ENCODE data around the gene CACYBP. TPM values are rescaled to one million over a fixed set of nuclear protein-coding genes. Genes with fewer than 3 reads are reported as not detected.

CACYBP gene
- polyA plus RNA-seq, 1 donor (not counting 4 experiments of a cell fraction or from before 2014, with no cell fraction given): 59.3 TPM

GRCh38 chr1:174958396-174958795, 41.4 kb upstream of the CACYBP start:
- no peaks in the 10 kb centered on the region for H3K9me1 ChIP-seq (ENCODE audit: control insufficient read depth, extremely low read depth, insufficient read depth, low read length)
- H3K4me3 ChIP-seq (ENCODE audit: control insufficient read depth in 2 of 3, extremely low read depth in 1 of 3, insufficient read depth in 2 of 3, low read depth in 1 of 3, low read length in 3 of 3): no peak overlapping the region
- no peak overlapping the region for H3K27ac ChIP-seq (ENCODE audit: control insufficient read depth, insufficient read depth, low read length)
- no peaks in the 10 kb centered on the region for H3K4me1 ChIP-seq (ENCODE audit: control insufficient read depth, extremely low read depth, insufficient read depth, low read length)
- no peak overlapping the region for H3K9ac ChIP-seq (ENCODE audit: control insufficient read depth, extremely low read depth, insufficient read depth, low read length)
- dilution Hi-C loops (cut with MboI; ENCODE audit: extremely low pct_ligation_motif_present, low sequenced_read_pairs): no loop called here
- DNase-seq (ENCODE audit: low read depth, low spot score): no peak
- no peaks in the 10 kb centered on the region for H3K79me2 ChIP-seq (ENCODE audit: control insufficient read depth, insufficient read depth, low read length)
- no peaks in the 10 kb centered on the region for H3K9me3 ChIP-seq (ENCODE audit: control insufficient read depth, low read depth, low read length)
- H4K20me1 ChIP-seq (ENCODE audit: control insufficient read depth, extremely low read depth, insufficient read depth, low read length): no peaks in the 10 kb centered on the region
- no peak for FAIRE-seq
- H2AFZ ChIP-seq (ENCODE audit: control insufficient read depth, low read length): no peak overlapping the region
- TF ChIP-seq, protein P1, sequence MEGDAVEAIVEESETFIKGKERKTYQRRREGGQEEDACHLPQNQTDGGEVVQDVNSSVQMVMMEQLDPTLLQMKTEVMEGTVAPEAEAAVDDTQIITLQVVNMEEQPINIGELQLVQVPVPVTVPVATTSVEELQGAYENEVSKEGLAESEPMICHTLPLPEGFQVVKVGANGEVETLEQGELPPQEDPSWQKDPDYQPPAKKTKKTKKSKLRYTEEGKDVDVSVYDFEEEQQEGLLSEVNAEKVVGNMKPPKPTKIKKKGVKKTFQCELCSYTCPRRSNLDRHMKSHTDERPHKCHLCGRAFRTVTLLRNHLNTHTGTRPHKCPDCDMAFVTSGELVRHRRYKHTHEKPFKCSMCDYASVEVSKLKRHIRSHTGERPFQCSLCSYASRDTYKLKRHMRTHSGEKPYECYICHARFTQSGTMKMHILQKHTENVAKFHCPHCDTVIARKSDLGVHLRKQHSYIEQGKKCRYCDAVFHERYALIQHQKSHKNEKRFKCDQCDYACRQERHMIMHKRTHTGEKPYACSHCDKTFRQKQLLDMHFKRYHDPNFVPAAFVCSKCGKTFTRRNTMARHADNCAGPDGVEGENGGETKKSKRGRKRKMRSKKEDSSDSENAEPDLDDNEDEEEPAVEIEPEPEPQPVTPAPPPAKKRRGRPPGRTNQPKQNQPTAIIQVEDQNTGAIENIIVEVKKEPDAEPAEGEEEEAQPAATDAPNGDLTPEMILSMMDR (optimal IDR thresholded peaks at IDR 0.05 in 1 of 3, IDR thresholded peaks at IDR 0.05 in 1 of 3, conservative IDR thresholded peaks at IDR 0.05 in 1 of 3; ENCODE audit: extremely low read depth in 1 of 3, insufficient read depth in 2 of 3, low read length in 3 of 3): no peak
- TF ChIP-seq EZH2 (IDR thresholded peaks at IDR 0.05; ENCODE audit: low read length): no peak
- H3K36me3 ChIP-seq (ENCODE audit: control insufficient read depth in 2 of 2, extremely low read depth in 1 of 2, insufficient read depth in 2 of 2, low read length in 2 of 2): peaks cover 0 to 2% of the 10 kb centered on the region in 2 experiments
- no peak overlapping the region for H3K4me2 ChIP-seq (ENCODE audit: control insufficient read depth, extremely low read depth, insufficient read depth, low read depth, low read length)
- no peaks in the 10 kb centered on the region for H3K27me3 ChIP-seq (ENCODE audit: control insufficient read depth, extremely low read depth, insufficient read depth, low read length)

DNA sequence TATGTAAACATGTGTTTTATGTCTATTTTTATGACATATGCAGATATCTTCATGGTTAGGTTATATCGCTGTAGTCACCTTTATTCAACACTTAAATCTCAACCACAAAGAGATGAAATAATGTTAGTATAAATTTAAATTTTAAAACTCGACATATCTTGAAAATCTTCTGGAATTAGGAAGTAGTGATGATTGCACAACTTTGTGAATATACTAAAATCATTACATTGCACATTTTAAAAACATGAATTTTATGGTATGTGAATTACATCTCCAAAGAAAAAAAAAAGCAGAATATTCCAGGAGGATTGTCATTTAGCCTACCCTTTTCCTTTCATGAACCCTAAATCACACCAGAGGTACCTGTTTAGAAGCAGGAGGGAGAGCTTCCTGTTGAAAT, 39.4 kb upstream of the CACYBP start:
- FAIRE-seq: no peak

More for the DNA sequence above, 39.4 kb upstream of the CACYBP start:
- Histone ChIP-seq H3K79me2 (ENCODE audit: control insufficient read depth, insufficient read depth, low read length) (no peaks in the 10 kb centered on the region), H4K20me1 (ENCODE audit: control insufficient read depth, extremely low read depth, insufficient read depth, low read length) (no peaks in the 10 kb centered on the region), H3K9me1 (ENCODE audit: control insufficient read depth, extremely low read depth, insufficient read depth, low read length) (no peaks in the 10 kb centered on the region), H3K9ac (ENCODE audit: control insufficient read depth, extremely low read depth, insufficient read depth, low read length) (no peak overlapping the region), H3K4me3 (ENCODE audit: control insufficient read depth in 2 of 3, extremely low read depth in 1 of 3, insufficient read depth in 2 of 3, low read depth in 1 of 3, low read length in 3 of 3) (no peak overlapping the region), H3K4me1 (ENCODE audit: control insufficient read depth, extremely low read depth, insufficient read depth, low read length) (peaks cover 18% of the 10 kb centered on the region), H3K27me3 (ENCODE audit: control insufficient read depth, extremely low read depth, insufficient read depth, low read length) (no peaks in the 10 kb centered on the region), H3K36me3 (ENCODE audit: control insufficient read depth in 2 of 2, extremely low read depth in 1 of 2, insufficient read depth in 2 of 2, low read length in 2 of 2) (peaks cover 0 to 2% of the 10 kb centered on the region in 2 experiments), H3K27ac (ENCODE audit: control insufficient read depth, insufficient read depth, low read length) (no peak overlapping the region), H3K4me2 (ENCODE audit: control insufficient read depth, extremely low read depth, insufficient read depth, low read depth, low read length) (no peak overlapping the region), H2AFZ (ENCODE audit: control insufficient read depth, low read length) (no peak overlapping the region), H3K9me3 (ENCODE audit: control insufficient read depth, low read depth, low read length) (no peaks in the 10 kb centered on the region)
- dilution Hi-C loops (cut with MboI; ENCODE audit: extremely low pct_ligation_motif_present, low sequenced_read_pairs): no loop called here
- TF ChIP-seq, protein P1 (optimal IDR thresholded peaks at IDR 0.05 in 1 of 3, IDR thresholded peaks at IDR 0.05 in 1 of 3, conservative IDR thresholded peaks at IDR 0.05 in 1 of 3; ENCODE audit: extremely low read depth in 1 of 3, insufficient read depth in 2 of 3, low read length in 3 of 3): no peak
- no peak for TF ChIP-seq EZH2 (IDR thresholded peaks at IDR 0.05; ENCODE audit: low read length)
- DNase-seq (ENCODE audit: low read depth, low spot score): no peak
